ENCODE results near the gene PVALB.

The PVALB gene

DNA sequence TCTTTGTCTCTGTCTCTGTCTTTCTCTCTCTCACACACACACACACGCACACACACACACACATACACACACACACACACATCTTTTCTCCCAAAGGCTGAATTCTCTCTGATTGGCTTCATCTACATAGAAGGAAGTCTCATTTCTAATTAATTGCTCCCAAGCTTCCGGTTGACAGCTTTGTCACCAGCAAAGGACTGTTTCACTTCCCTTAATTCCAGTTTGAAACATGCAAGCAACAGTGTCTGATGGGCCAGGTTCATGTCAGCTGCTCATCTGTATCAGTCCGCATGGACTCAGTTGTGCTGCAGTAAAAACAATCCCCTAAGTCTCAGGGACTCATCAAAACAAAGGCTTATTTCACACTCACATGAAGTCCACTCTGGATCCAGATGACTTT lies 16.2 kb upstream of the PVALB start:
- no peaks in the 10 kb centered on the region for H3K36me3 ChIP-seq (ENCODE audit: control insufficient read depth in 1 of 2, insufficient read depth in 2 of 2, low read length in 2 of 2)
- peaks cover 2% of the 10 kb centered on the region for H3K9me3 ChIP-seq (ENCODE audit: insufficient read depth, low read depth, low read length)
- no peak overlapping the region for H2AK5ac ChIP-seq (ENCODE audit: low read length)
- H3K23ac ChIP-seq (ENCODE audit: low read length), result no peak overlapping the region
- no peak overlapping the region for H3K4me2 ChIP-seq (ENCODE audit: low read length)
- H4K91ac ChIP-seq (ENCODE audit: low read depth, low read length), result no peak overlapping the region
- no peaks in the 10 kb centered on the region for H3K79me2 ChIP-seq (ENCODE audit: control insufficient read depth, insufficient read depth, low read length, poor library complexity)
- no peak overlapping the region for H2BK120ac ChIP-seq (ENCODE audit: insufficient read depth, low read length, poor library complexity)
- H3K18ac ChIP-seq (ENCODE audit: low read length), result no peak overlapping the region
- H4K8ac ChIP-seq (ENCODE audit: low read depth, low read length), result no peak overlapping the region
- WGBS (ENCODE audit: extremely low coverage, insufficient coverage, insufficient read length), result no CpG with 5 or more reads among the region's 3 CpGs
- no peak overlapping the region for H3K4me3 ChIP-seq (ENCODE audit: low read depth, low read length)
- no peak overlapping the region for H3K9ac ChIP-seq (ENCODE audit: low read length)
- no peak for DNase-seq
- no peak overlapping the region for H2AFZ ChIP-seq (ENCODE audit: insufficient read depth, low read length, poor library complexity)
- no peak overlapping the region for H3K27ac ChIP-seq (ENCODE audit: low read depth, low read length)
- H4K12ac ChIP-seq (ENCODE audit: low read depth, low read length), result no peak overlapping the region
- no peak overlapping the region for H2BK5ac ChIP-seq (ENCODE audit: low read depth, low read length, poor library complexity)
- no peak overlapping the region for H3K4ac ChIP-seq (ENCODE audit: low read depth, low read length)
- no peak overlapping the region for H2BK12ac ChIP-seq (ENCODE audit: low read length)
- no peaks in the 10 kb centered on the region for H3K4me1 ChIP-seq (ENCODE audit: control insufficient read depth in 1 of 2, insufficient read depth in 2 of 2, low read length in 2 of 2)
- H3K79me1 ChIP-seq (ENCODE audit: low read length), result no peaks in the 10 kb centered on the region
- no peaks in the 10 kb centered on the region for H3K27me3 ChIP-seq (ENCODE audit: insufficient read depth, low read length)
- H3K14ac ChIP-seq (ENCODE audit: low read length), result no peak overlapping the region

DNA sequence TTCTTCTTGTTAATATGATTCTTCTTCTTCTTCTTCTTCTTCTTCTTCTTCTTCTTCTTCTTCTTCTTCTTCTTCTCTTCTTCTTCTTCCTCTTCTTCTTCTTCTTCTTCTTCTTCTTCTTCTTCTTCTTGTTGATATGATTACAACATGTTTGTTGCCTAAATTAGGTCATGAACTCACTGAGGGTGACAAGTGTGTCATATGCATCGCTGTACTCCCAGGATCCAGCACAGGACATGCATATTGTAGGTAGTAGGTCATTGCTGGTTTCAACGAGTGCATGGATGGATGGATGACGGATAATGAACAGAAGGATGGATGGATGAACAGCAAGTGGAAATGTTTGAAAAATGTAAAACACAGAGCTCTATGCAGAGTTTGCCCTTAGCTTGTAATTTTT lies 14.9 kb upstream of the PVALB start:
- Histone ChIP-seq H2BK120ac (ENCODE audit: insufficient read depth, low read length, poor library complexity) (no peak overlapping the region), H3K79me1 (ENCODE audit: low read length) (no peaks in the 10 kb centered on the region), H3K23ac (ENCODE audit: low read length) (no peak overlapping the region), H2BK12ac (ENCODE audit: low read length) (no peak overlapping the region), H3K4me1 (ENCODE audit: control insufficient read depth in 1 of 2, insufficient read depth in 2 of 2, low read length in 2 of 2) (no peaks in the 10 kb centered on the region), H3K4me3 (ENCODE audit: low read depth, low read length) (no peak overlapping the region), H2AK5ac (ENCODE audit: low read length) (no peak overlapping the region), H3K9me3 (ENCODE audit: insufficient read depth, low read depth, low read length) (peaks cover 1% of the 10 kb centered on the region), H4K91ac (ENCODE audit: low read depth, low read length) (no peak overlapping the region), H3K27me3 (ENCODE audit: insufficient read depth, low read length) (no peaks in the 10 kb centered on the region), H3K14ac (ENCODE audit: low read length) (no peak overlapping the region), H4K8ac (ENCODE audit: low read depth, low read length) (no peak overlapping the region), H2BK5ac (ENCODE audit: low read depth, low read length, poor library complexity) (no peak overlapping the region), H3K27ac (ENCODE audit: low read depth, low read length) (no peak overlapping the region), H3K79me2 (ENCODE audit: control insufficient read depth, insufficient read depth, low read length, poor library complexity) (no peaks in the 10 kb centered on the region), H3K18ac (ENCODE audit: low read length) (no peak overlapping the region), H4K12ac (ENCODE audit: low read depth, low read length) (no peak overlapping the region), H3K4ac (ENCODE audit: low read depth, low read length) (no peak overlapping the region), H2AFZ (ENCODE audit: insufficient read depth, low read length, poor library complexity) (no peak overlapping the region), H3K9ac (ENCODE audit: low read length) (no peak overlapping the region), H3K4me2 (ENCODE audit: low read length) (no peak overlapping the region), H3K36me3 (ENCODE audit: control insufficient read depth in 1 of 2, insufficient read depth in 2 of 2, low read length in 2 of 2) (no peaks in the 10 kb centered on the region)
- DNase-seq, result peak in 1 of 2 donors; percentile 44
- no CpG with 5 or more reads among the region's 3 CpGs for WGBS (ENCODE audit: extremely low coverage, insufficient coverage, insufficient read length)

DNA sequence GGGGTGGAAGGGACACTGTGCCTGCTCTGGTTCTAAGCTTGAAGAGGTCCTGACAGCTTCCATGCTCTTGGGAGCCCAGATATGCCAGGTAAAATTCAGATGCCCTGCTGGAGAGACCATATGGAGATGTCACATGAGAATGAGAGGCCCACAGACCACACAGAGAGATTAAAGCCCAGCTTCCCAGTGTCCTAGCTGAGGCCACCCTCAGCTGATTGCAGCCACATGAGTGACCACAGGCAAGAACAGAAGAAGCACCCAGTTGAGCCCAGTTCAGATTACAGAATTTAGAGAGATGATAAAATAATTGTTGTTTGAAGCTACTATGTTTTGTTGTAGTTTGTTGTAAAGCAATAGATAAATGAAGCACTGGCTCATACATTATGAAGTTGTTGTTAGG lies 14.4 kb upstream of the PVALB start:
- Histone ChIP-seq H3K4me3 (ENCODE audit: low read depth, low read length) (no peak overlapping the region), H2BK120ac (ENCODE audit: insufficient read depth, low read length, poor library complexity) (no peak overlapping the region), H3K18ac (ENCODE audit: low read length) (no peak overlapping the region), H3K36me3 (ENCODE audit: control insufficient read depth in 1 of 2, insufficient read depth in 2 of 2, low read length in 2 of 2) (no peaks in the 10 kb centered on the region), H3K79me1 (ENCODE audit: low read length) (no peaks in the 10 kb centered on the region), H2BK5ac (ENCODE audit: low read depth, low read length, poor library complexity) (no peak overlapping the region), H3K9ac (ENCODE audit: low read length) (no peak overlapping the region), H2AFZ (ENCODE audit: insufficient read depth, low read length, poor library complexity) (no peak overlapping the region), H4K8ac (ENCODE audit: low read depth, low read length) (no peak overlapping the region), H3K4me1 (ENCODE audit: control insufficient read depth in 1 of 2, insufficient read depth in 2 of 2, low read length in 2 of 2) (no peaks in the 10 kb centered on the region), H4K91ac (ENCODE audit: low read depth, low read length) (no peak overlapping the region), H3K14ac (ENCODE audit: low read length) (no peak overlapping the region), H2BK12ac (ENCODE audit: low read length) (no peak overlapping the region), H3K27ac (ENCODE audit: low read depth, low read length) (no peak overlapping the region), H3K4me2 (ENCODE audit: low read length) (no peak overlapping the region), H3K79me2 (ENCODE audit: control insufficient read depth, insufficient read depth, low read length, poor library complexity) (no peaks in the 10 kb centered on the region), H3K27me3 (ENCODE audit: insufficient read depth, low read length) (no peaks in the 10 kb centered on the region), H4K12ac (ENCODE audit: low read depth, low read length) (no peak overlapping the region), H3K9me3 (ENCODE audit: insufficient read depth, low read depth, low read length) (peaks cover 1% of the 10 kb centered on the region), H3K4ac (ENCODE audit: low read depth, low read length) (no peak overlapping the region), H3K23ac (ENCODE audit: low read length) (no peak overlapping the region), H2AK5ac (ENCODE audit: low read length) (no peak overlapping the region)
- DNase-seq, result no peak

DNA sequence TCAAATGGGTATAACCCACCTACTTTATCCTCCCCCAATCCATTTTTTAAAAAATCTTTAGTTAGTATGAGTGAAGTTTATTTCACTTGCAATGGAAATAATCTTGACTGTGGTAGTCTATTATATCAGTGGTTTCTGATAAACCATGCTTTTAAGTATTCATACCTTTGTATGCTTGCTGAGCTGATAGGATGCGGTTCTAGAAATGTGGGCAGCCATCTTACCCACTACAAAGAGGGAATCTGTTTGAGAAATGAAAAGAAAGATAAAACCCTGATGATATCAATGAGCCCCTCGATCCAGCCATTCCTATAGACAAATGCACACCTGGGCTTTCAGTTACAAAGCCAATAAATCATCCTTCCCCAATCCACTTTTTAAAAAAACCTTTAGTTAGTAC lies 13.8 kb upstream of the PVALB start:
- H3K79me2 ChIP-seq (ENCODE audit: control insufficient read depth, insufficient read depth, low read length, poor library complexity), result no peaks in the 10 kb centered on the region
- H3K27me3 ChIP-seq (ENCODE audit: insufficient read depth, low read length), result no peaks in the 10 kb centered on the region
- H3K27ac ChIP-seq (ENCODE audit: low read depth, low read length), result no peak overlapping the region
- H3K14ac ChIP-seq (ENCODE audit: low read length), result no peak overlapping the region
- no peak overlapping the region for H4K8ac ChIP-seq (ENCODE audit: low read depth, low read length)
- no peak overlapping the region for H2AK5ac ChIP-seq (ENCODE audit: low read length)
- no peak overlapping the region for H2AFZ ChIP-seq (ENCODE audit: insufficient read depth, low read length, poor library complexity)
- no peaks in the 10 kb centered on the region for H3K79me1 ChIP-seq (ENCODE audit: low read length)
- no peak overlapping the region for H3K4me3 ChIP-seq (ENCODE audit: low read depth, low read length)
- no peak overlapping the region for H3K4me2 ChIP-seq (ENCODE audit: low read length)
- no peak overlapping the region for H3K4ac ChIP-seq (ENCODE audit: low read depth, low read length)
- H2BK120ac ChIP-seq (ENCODE audit: insufficient read depth, low read length, poor library complexity), result no peak overlapping the region
- no peak overlapping the region for H4K12ac ChIP-seq (ENCODE audit: low read depth, low read length)
- H2BK12ac ChIP-seq (ENCODE audit: low read length), result no peak overlapping the region
- H3K4me1 ChIP-seq (ENCODE audit: control insufficient read depth in 1 of 2, insufficient read depth in 2 of 2, low read length in 2 of 2), result no peaks in the 10 kb centered on the region
- no peak overlapping the region for H3K18ac ChIP-seq (ENCODE audit: low read length)
- H3K23ac ChIP-seq (ENCODE audit: low read length), result no peak overlapping the region
- H4K91ac ChIP-seq (ENCODE audit: low read depth, low read length), result no peak overlapping the region
- WGBS (ENCODE audit: extremely low coverage, insufficient coverage, insufficient read length), result no CpG with 5 or more reads among the region's 2 CpGs
- H3K9me3 ChIP-seq (ENCODE audit: insufficient read depth, low read depth, low read length), result peaks cover 1% of the 10 kb centered on the region
- no peaks in the 10 kb centered on the region for H3K36me3 ChIP-seq (ENCODE audit: control insufficient read depth in 1 of 2, insufficient read depth in 2 of 2, low read length in 2 of 2)
- no peak overlapping the region for H3K9ac ChIP-seq (ENCODE audit: low read length)
- H2BK5ac ChIP-seq (ENCODE audit: low read depth, low read length, poor library complexity), result no peak overlapping the region
- no peak for DNase-seq

All from trophoblast cell (in vitro differentiated cells and primary cell).